ENCODE data around the gene NTN1.

GRCh38 chr17:9009096-9009495 is 12.2 kb upstream of the NTN1 start:
- TF ChIP-seq CTCF (IDR thresholded peaks at IDR 0.05) (no peak), POLR2AphosphoS5 (IDR thresholded peaks at IDR 0.05) (no peak), POLR2A (IDR thresholded peaks at IDR 0.05) (no peak), EP300 (IDR thresholded peaks at IDR 0.05; ENCODE audit: low read depth) (no peak)
